HepG2 (cell line): ENCODE results near the gene XPO5. TPM values are rescaled to one million over a fixed set of nuclear protein-coding genes. Genes with fewer than 3 reads are reported as not detected.
A peak's percentile ranks its signal among the peaks of the same experiment; 100 is the strongest.

Experiments
- ATF7-NPFF ChIP-seq: sonication (generic); formaldehyde crosslinking; IDR thresholded peaks from 2 replicates; pipeline ENCODE4 v1.8.1; 2023; ENCODE audit warnings: mild to moderate bottlenecking, low read depth, missing genetic modification reagents, moderate library complexity
- BORCS8-MEF2B ChIP-seq: sonication (generic); formaldehyde crosslinking; IDR thresholded peaks from 2 replicates; pipeline ENCODE4 v1.8.0; 2022; ENCODE audit warnings: mild to moderate bottlenecking, missing genetic modification reagents
- ESRRA ChIP-seq: sonication (generic); formaldehyde crosslinking; IDR thresholded peaks from 2 replicates; pipeline ENCODE4 v1.5.1; 2020; ENCODE audit warnings: mild to moderate bottlenecking, low read depth, missing genetic modification reagents
- IRF9 ChIP-seq: sonication (generic); formaldehyde crosslinking; IDR thresholded peaks from 2 replicates; pipeline ENCODE4 v1.8.0; 2022; ENCODE audit warnings: missing genetic modification reagents, mild to moderate bottlenecking, borderline replicate concordance
- JARID2 ChIP-seq: sonication (generic); formaldehyde crosslinking; IDR thresholded peaks from 2 replicates; pipeline ENCODE4 v1.8.1; 2023; ENCODE audit warnings: missing genetic modification reagents, inconsistent platforms; ENCODE audit not compliant: insufficient replicate concordance
- KDM5B ChIP-seq: sonication (generic); formaldehyde crosslinking; IDR thresholded peaks from 2 replicates; pipeline ENCODE4 v1.4.0; 2020; ENCODE audit warnings: missing genetic modification reagents, mild to moderate bottlenecking, borderline replicate concordance
- MBD4 ChIP-seq: IDR thresholded peaks from 2 replicates; pipeline ENCODE4 v1.6.1; 2012; ENCODE audit warnings: low read length, inconsistent platforms, borderline replicate concordance
- PITX1 ChIP-seq: sonication (generic); formaldehyde crosslinking; IDR thresholded peaks from 2 replicates; pipeline ENCODE4 v1.5.1; 2020; ENCODE audit warnings: mild to moderate bottlenecking, missing genetic modification reagents
- PTBP1 ChIP-seq: fragments of 200-400 bp; formaldehyde crosslinking; IDR thresholded peaks from 2 replicates; pipeline ENCODE4 v1.6.1; 2018; ENCODE audit warnings: low read length, low read depth; ENCODE audit not compliant: poor library complexity, severe bottlenecking
- SRSF9 ChIP-seq: fragments of 200-400 bp; formaldehyde crosslinking; IDR thresholded peaks from 2 replicates; pipeline ENCODE4 v1.6.1; 2018; ENCODE audit warnings: borderline replicate concordance, mild to moderate bottlenecking, low read depth, low read length; ENCODE audit not compliant: insufficient read depth, poor library complexity, severe bottlenecking
- TFDP1 ChIP-seq: IDR thresholded peaks from 2 replicates; pipeline ENCODE4 v1.6.1; 2016; ENCODE audit warnings: missing compliant biosample characterization, missing genetic modification reagents, borderline replicate concordance
- ZNF552 ChIP-seq: sonication (generic); formaldehyde crosslinking; IDR thresholded peaks from 2 replicates; pipeline ENCODE4 v1.9.0; 2022; ENCODE audit warnings: missing genetic modification reagents, mild to moderate bottlenecking, borderline replicate concordance
- ZNF703 ChIP-seq: sonication (generic); formaldehyde crosslinking; IDR thresholded peaks from 2 replicates; pipeline ENCODE4 v1.5.1; 2020; ENCODE audit warnings: missing genetic modification reagents, mild to moderate bottlenecking, moderate library complexity, borderline replicate concordance
- ZNF766 ChIP-seq: sonication (generic); formaldehyde crosslinking; IDR thresholded peaks from 2 replicates; pipeline ENCODE4 v1.5.0; 2020; ENCODE audit warnings: missing genetic modification reagents, borderline replicate concordance
- ZNF891 ChIP-seq: sonication (generic); formaldehyde crosslinking; IDR thresholded peaks from 2 replicates; pipeline ENCODE4 v1.5.0; 2020; ENCODE audit warnings: mild to moderate bottlenecking, missing genetic modification reagents
- polyA plus RNA-seq, 8 experiments: library from polyadenylated mRNA; depleted of rRNA in 3 of 8; stranded (reverse) in 7 of 8; unstranded in 1 of 8; fragments of >200 nt; fragmentation: Illumina TruSeq in 4 of 8; extraction: Trizol in 4 of 8; gene quantifications; 2 replicates each; pipeline versions ENCODE4 v1.2.1 to v1.2.3, GENCODE V29; 2011 to 2016; ENCODE audit warnings: low read depth in 4 of 8, missing spikeins in 1 of 8, mixed read lengths in 1 of 8; ENCODE audit not compliant: insufficient read depth in 1 of 8
- total RNA-seq, 5 experiments: library from RNA; depleted of rRNA; stranded (reverse); fragments of >200 nt; fragmentation: Illumina TruSeq; extraction: Trizol; gene quantifications; 2 replicates each; pipeline ENCODE4 v1.2.3, GENCODE V29; 2016; ENCODE audit warnings: low read depth in 1 of 5
- TF ChIP-seq, protein P1 (sequence below): sonication (generic); formaldehyde crosslinking; IDR thresholded peaks from 2 replicates; pipeline ENCODE4 v1.9.0; 2022; ENCODE audit warnings: low read depth, missing genetic modification reagents
- TF ChIP-seq, protein P2 (sequence below): sonication (generic); formaldehyde crosslinking; conservative IDR thresholded peaks from 2 replicates; pipeline ENCODE4 v1.8.0; 2022; ENCODE audit warnings: low read depth, missing genetic modification reagents
- TF ChIP-seq, protein P3 (sequence below): sonication (generic); formaldehyde crosslinking; IDR thresholded peaks from 2 replicates; pipeline ENCODE4 v1.4.0; 2020; ENCODE audit warnings: missing genetic modification reagents
- TF ChIP-seq, protein P4 (sequence below): sonication (generic); formaldehyde crosslinking; IDR thresholded peaks from 2 replicates; pipeline ENCODE4 v1.8.1; 2023; ENCODE audit warnings: mild to moderate bottlenecking, moderate library complexity, missing genetic modification reagents

The XPO5 gene
- total and polyA plus RNA-seq, 2 of the 13 experiments (the other 11 are each of a cell fraction or from before 2014, with no cell fraction given): 52.2 to 68.0 TPM

- TF ChIP-seq, protein P1, sequence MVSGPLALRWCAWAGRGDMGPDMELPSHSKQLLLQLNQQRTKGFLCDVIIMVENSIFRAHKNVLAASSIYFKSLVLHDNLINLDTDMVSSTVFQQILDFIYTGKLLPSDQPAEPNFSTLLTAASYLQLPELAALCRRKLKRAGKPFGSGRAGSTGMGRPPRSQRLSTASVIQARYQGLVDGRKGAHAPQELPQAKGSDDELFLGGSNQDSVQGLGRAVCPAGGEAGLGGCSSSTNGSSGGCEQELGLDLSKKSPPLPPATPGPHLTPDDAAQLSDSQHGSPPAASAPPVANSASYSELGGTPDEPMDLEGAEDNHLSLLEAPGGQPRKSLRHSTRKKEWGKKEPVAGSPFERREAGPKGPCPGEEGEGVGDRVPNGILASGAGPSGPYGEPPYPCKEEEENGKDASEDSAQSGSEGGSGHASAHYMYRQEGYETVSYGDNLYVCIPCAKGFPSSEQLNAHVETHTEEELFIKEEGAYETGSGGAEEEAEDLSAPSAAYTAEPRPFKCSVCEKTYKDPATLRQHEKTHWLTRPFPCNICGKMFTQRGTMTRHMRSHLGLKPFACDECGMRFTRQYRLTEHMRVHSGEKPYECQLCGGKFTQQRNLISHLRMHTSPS (CRISPR knock-in tag): peak; percentile 71; the same call in 1 of the 2 replicates
- TF ChIP-seq KDM5B (CRISPR knock-in tag) (peak; percentile 74; the same call in 1 of the 2 replicates), ZNF766 (CRISPR knock-in tag) (peak; percentile 33; the same call in 1 of the 2 replicates), IRF9 (0 out of 2 replicates have a peak, but pooled peaks have one; percentile 30), ATF7-NPFF (CRISPR knock-in tag) (peak; percentile 81), TFDP1 (CRISPR knock-in tag) (peak; percentile 70; the same call in 1 of the 2 replicates), BORCS8-MEF2B (CRISPR knock-in tag) (0 out of 2 replicates have a peak, but pooled peaks have one; percentile 61), SRSF9 (no peak), ZNF552 (CRISPR knock-in tag) (peak; percentile 65), PITX1 (CRISPR knock-in tag) (peak; percentile 9; the same call in 1 of the 2 replicates), PTBP1 (no peak), ESRRA (no peak), JARID2 (CRISPR knock-in tag) (no peak), ZNF891 (CRISPR knock-in tag) (peak; percentile 66), ZNF703 (CRISPR knock-in tag) (no peak), MBD4 (no peak)
- TF ChIP-seq, protein P2, sequence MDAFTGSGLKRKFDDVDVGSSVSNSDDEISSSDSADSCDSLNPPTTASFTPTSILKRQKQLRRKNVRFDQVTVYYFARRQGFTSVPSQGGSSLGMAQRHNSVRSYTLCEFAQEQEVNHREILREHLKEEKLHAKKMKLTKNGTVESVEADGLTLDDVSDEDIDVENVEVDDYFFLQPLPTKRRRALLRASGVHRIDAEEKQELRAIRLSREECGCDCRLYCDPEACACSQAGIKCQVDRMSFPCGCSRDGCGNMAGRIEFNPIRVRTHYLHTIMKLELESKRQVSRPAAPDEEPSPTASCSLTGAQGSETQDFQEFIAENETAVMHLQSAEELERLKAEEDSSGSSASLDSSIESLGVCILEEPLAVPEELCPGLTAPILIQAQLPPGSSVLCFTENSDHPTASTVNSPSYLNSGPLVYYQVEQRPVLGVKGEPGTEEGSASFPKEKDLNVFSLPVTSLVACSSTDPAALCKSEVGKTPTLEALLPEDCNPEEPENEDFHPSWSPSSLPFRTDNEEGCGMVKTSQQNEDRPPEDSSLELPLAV: no peak
- TF ChIP-seq, protein P3, sequence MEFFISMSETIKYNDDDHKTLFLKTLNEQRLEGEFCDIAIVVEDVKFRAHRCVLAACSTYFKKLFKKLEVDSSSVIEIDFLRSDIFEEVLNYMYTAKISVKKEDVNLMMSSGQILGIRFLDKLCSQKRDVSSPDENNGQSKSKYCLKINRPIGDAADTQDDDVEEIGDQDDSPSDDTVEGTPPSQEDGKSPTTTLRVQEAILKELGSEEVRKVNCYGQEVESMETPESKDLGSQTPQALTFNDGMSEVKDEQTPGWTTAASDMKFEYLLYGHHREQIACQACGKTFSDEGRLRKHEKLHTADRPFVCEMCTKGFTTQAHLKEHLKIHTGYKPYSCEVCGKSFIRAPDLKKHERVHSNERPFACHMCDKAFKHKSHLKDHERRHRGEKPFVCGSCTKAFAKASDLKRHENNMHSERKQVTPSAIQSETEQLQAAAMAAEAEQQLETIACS (CRISPR knock-in tag): no peak
- TF ChIP-seq, protein P4, sequence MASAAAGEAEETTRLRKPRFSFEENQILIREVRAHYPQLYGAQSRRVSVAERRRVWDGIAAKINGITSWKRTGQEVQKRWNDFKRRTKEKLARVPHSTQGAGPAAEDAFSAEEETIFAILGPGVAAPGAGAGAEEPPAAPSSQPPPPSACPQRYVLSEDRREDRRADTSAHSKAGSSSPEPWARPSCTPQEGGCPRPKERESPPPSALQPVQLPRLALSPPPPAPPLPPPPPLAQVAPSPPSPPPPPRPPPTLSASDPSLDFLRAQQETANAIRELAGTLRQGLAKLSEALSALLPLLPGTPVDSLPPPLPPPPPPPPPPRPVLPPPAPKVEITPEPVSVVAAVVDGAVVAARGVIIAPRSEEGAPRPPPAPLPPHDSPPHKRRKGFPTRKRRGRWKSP (CRISPR knock-in tag): peak; percentile 86; the same call in 1 of the 2 replicates
Observed at GRCh38 chr6:43509142-43509983, 66.5 kb downstream of the XPO5 start (continued).
